Neural cell (in vitro differentiated cells): Measurements from ENCODE around the gene CCDC74A. TPM values are rescaled to one million over a fixed set of nuclear protein-coding genes. Genes with fewer than 3 reads are reported as not detected.

ENCODE experiments used
- H2AFZ ChIP-seq: fragments of 200-600, 300-800 bp; sonication (generic), shearing (Covaris generic); 2 replicates; pipeline ENCODE4 v1.6.0; 2014; ENCODE audit warnings: low read depth, mild to moderate bottlenecking, antibody characterized with exemption, low read length, moderate library complexity
- H3F3A ChIP-seq: fragments of 200-600 bp; shearing (Covaris generic); 2 replicates; pipeline ENCODE4 v1.6.1; 2016; ENCODE audit warnings: mild to moderate bottlenecking, moderate library complexity, mixed read lengths, antibody characterized with exemption, low read length; ENCODE audit not compliant: insufficient read depth, poor library complexity, severe bottlenecking
- H3K27ac ChIP-seq: fragments of 200-600, 300-800 bp; sonication (generic), shearing (Covaris generic); 2 replicates; pipeline ENCODE4 v1.5.1; 2014; ENCODE audit warnings: mild to moderate bottlenecking, low read length, moderate library complexity
- H3K27me3 ChIP-seq: fragments of 300-800, 200-600 bp; sonication (generic), shearing (Covaris generic); 2 replicates; pipeline ENCODE4 v1.6.0; 2014; ENCODE audit warnings: mild to moderate bottlenecking, low read depth, low read length, moderate library complexity; ENCODE audit not compliant: insufficient read depth
- H3K36me3 ChIP-seq: fragments of 300-800, 200-600 bp; sonication (generic), shearing (Covaris generic); 2 replicates; pipeline ENCODE4 v1.5.1; 2014; ENCODE audit warnings: mild to moderate bottlenecking, antibody characterized with exemption, low read length, moderate library complexity; ENCODE audit not compliant: insufficient read depth
- H3K4me2 ChIP-seq: fragments of 300-800, 200-600 bp; sonication (generic), shearing (Covaris generic); 2 replicates; pipeline ENCODE4 v1.6.0; 2014; ENCODE audit warnings: mild to moderate bottlenecking, low read length
- H3K4me3 ChIP-seq: fragments of 300-800, 200-600 bp; sonication (generic), shearing (Covaris generic); 2 replicates; pipeline ENCODE4 v1.5.1; 2014; ENCODE audit warnings: mild to moderate bottlenecking, low read length, moderate library complexity
- H3K79me2 ChIP-seq: fragments of 200-600 bp; shearing (Covaris generic); replicated peaks from 2 replicates; pipeline ENCODE4 v1.6.0; 2014; ENCODE audit warnings: mild to moderate bottlenecking, low read length, moderate library complexity; ENCODE audit not compliant: insufficient read depth
- H3K9ac ChIP-seq: fragments of 300-800, 200-600 bp; sonication (generic), shearing (Covaris generic); 2 replicates; pipeline ENCODE4 v1.6.1; 2016; ENCODE audit warnings: mild to moderate bottlenecking, low read length, mixed read lengths
- H3K9me2 ChIP-seq: fragments of 200-600 bp; shearing (Covaris generic); 2 replicates; pipeline ENCODE4 v1.6.1; 2016; ENCODE audit warnings: mild to moderate bottlenecking, low read length, mixed read lengths; ENCODE audit not compliant: insufficient read depth
- H3K9me3 ChIP-seq: fragments of 200-600, 300-800 bp; sonication (generic), shearing (Covaris generic); 2 replicates; pipeline ENCODE4 v1.6.1; 2016; ENCODE audit warnings: mild to moderate bottlenecking, mixed run types, low read length, moderate library complexity, mixed read lengths
- H4K20me1 ChIP-seq: fragments of 200-600 bp; shearing (Covaris generic); 2 replicates; pipeline ENCODE4 v1.6.1; 2016; ENCODE audit warnings: mild to moderate bottlenecking, mixed run types; ENCODE audit not compliant: insufficient read depth
- CTCF ChIP-seq: fragments of 450-650 bp; IDR thresholded peaks from 2 replicates; pipeline ENCODE4 v1.5.1; 2014; ENCODE audit warnings: antibody characterized with exemption, mild to moderate bottlenecking, moderate library complexity; ENCODE audit not compliant: poor library complexity, severe bottlenecking
- EP300 ChIP-seq: fragments of 450-650 bp; conservative IDR thresholded peaks from 2 replicates; pipeline ENCODE4 v1.6.1; 2014; ENCODE audit warnings: antibody characterized with exemption, mild to moderate bottlenecking, moderate library complexity; ENCODE audit not compliant: poor library complexity, severe bottlenecking
- EZH2 ChIP-seq: fragments of 200-600, 300-800 bp; shearing (Covaris generic), sonication (generic); IDR thresholded peaks from 2 replicates; pipeline ENCODE4 v1.6.1; 2014; ENCODE audit warnings: antibody characterized with exemption, low read length, borderline replicate concordance, mild to moderate bottlenecking; ENCODE audit not compliant: insufficient read depth, poor library complexity, severe bottlenecking
- MXI1 ChIP-seq: fragments of 450-650 bp; conservative IDR thresholded peaks from 2 replicates; pipeline ENCODE4 v1.6.1; 2014; ENCODE audit warnings: antibody characterized with exemption, mild to moderate bottlenecking; ENCODE audit not compliant: poor library complexity, severe bottlenecking
- POLR2AphosphoS5 ChIP-seq: IDR thresholded peaks from 2 replicates; pipeline ENCODE4 v1.6.1; 2012
- RAD21 ChIP-seq: fragments of 450-650 bp; conservative IDR thresholded peaks from 2 replicates; pipeline ENCODE4 v1.6.1; 2014; ENCODE audit warnings: antibody characterized with exemption, mild to moderate bottlenecking, moderate library complexity
- REST ChIP-seq: IDR thresholded peaks from 2 replicates; pipeline ENCODE4 v1.6.1; 2012; ENCODE audit warnings: borderline replicate concordance
- SMC3 ChIP-seq: fragments of 450-650 bp; conservative IDR thresholded peaks from 2 replicates; pipeline ENCODE4 v1.6.1; 2014; ENCODE audit warnings: antibody characterized with exemption, mild to moderate bottlenecking, moderate library complexity; ENCODE audit not compliant: poor library complexity
- TAF1 ChIP-seq: IDR thresholded peaks from 2 replicates; pipeline ENCODE4 v1.6.1; 2012; ENCODE audit warnings: low read depth
- polyA plus RNA-seq: library from polyadenylated mRNA; depleted of rRNA; stranded (reverse); fragments of >200 nt; gene quantifications from 2 replicates; pipeline ENCODE4 v1.2.3, GENCODE V29; 2014

CCDC74A gene
- polyA plus RNA-seq, 1 donor from 2014 or later: 38.2 TPM

- TF ChIP-seq EZH2 (no peak), MXI1 (no peak), EP300 (no peak), RAD21 (no peak), TAF1 (no peak), CTCF (no peak), REST (no peak), SMC3 (no peak), POLR2AphosphoS5 (no peak)
Observed at GRCh38 chr2:131542438-131543384, 15.0 kb downstream of the CCDC74A start.

GRCh38 chr2:131543385-131543891, 15.8 kb downstream of the CCDC74A start:
- Histone ChIP-seq H3K9ac (no peak overlapping the region), H3K4me2 (no peak overlapping the region), H3K9me3 (no peaks in the 10 kb centered on the region), H4K20me1 (no peaks in the 10 kb centered on the region), H2AFZ (no peak overlapping the region), H3K27ac (no peak overlapping the region), H3F3A (no peaks in the 10 kb centered on the region), H3K79me2 (no peaks in the 10 kb centered on the region), H3K9me2 (no peaks in the 10 kb centered on the region), H3K27me3 (no peaks in the 10 kb centered on the region), H3K4me3 (peak overlapping the region; percentile 39), H3K36me3 (no peaks in the 10 kb centered on the region)
- TF ChIP-seq EP300 (no peak), TAF1 (no peak), EZH2 (no peak), SMC3 (no peak), POLR2AphosphoS5 (no peak), MXI1 (no peak), CTCF (no peak), RAD21 (no peak), REST (no peak)

More at GRCh38 chr2:131542438-131543384, 15.0 kb downstream of the CCDC74A start:
- Histone ChIP-seq H3K9me2 (no peaks in the 10 kb centered on the region), H3K9me3 (no peaks in the 10 kb centered on the region), H4K20me1 (no peaks in the 10 kb centered on the region), H3K27me3 (no peaks in the 10 kb centered on the region), H3K9ac (no peak overlapping the region), H3K4me3 (peak overlapping the region; percentile 38), H3K36me3 (no peaks in the 10 kb centered on the region), H3F3A (no peaks in the 10 kb centered on the region), H2AFZ (no peak overlapping the region), H3K4me2 (no peak overlapping the region), H3K79me2 (no peaks in the 10 kb centered on the region), H3K27ac (no peak overlapping the region)
